Astrocyte (in vitro differentiated cells and primary cell): ENCODE measurements around the gene EED. TPM values are rescaled to one million over a fixed set of nuclear protein-coding genes. Genes with fewer than 3 reads are reported as not detected.

ENCODE experiments used
- DNase-seq: peaks from one replicate; pipeline ENCODE4 v3.0.0-alpha.2; 2010; ENCODE audit warnings: low read depth
- FAIRE-seq: peaks from 2 replicates; lab custom pipeline; 2011; peaks lifted over from hg19 to GRCh38; lab: Jason Lieb, UNC
- H2AFZ ChIP-seq: 2 replicates; pipeline ENCODE4 v1.6.0; 2012; ENCODE audit warnings: low read depth, low read length, inconsistent platforms
- H3K27ac ChIP-seq: 2 replicates; pipeline ENCODE4 v1.5.1; 2011; ENCODE audit warnings: low read depth, low read length, inconsistent platforms
- H3K27me3 ChIP-seq: 2 replicates; pipeline ENCODE4 v1.6.0; 2011; ENCODE audit warnings: low read length, inconsistent platforms; ENCODE audit not compliant: insufficient read depth
- H3K36me3 ChIP-seq: 2 replicates; pipeline ENCODE4 v1.5.1; 2011; ENCODE audit warnings: low read length, inconsistent platforms; ENCODE audit not compliant: insufficient read depth
- H3K4me1 ChIP-seq: 2 replicates; pipeline ENCODE4 v1.5.1; 2011; ENCODE audit warnings: low read length, inconsistent platforms; ENCODE audit not compliant: insufficient read depth
- H3K4me2 ChIP-seq: 2 replicates; pipeline ENCODE4 v1.6.0; 2012; ENCODE audit warnings: low read length, inconsistent platforms
- H3K4me3 ChIP-seq: 2 replicates; pipeline ENCODE4 v1.5.1; 2011; ENCODE audit warnings: low read depth, mild to moderate bottlenecking, low read length, inconsistent platforms; ENCODE audit not compliant: insufficient read depth
- H3K79me2 ChIP-seq: 2 replicates; pipeline ENCODE4 v1.6.0; 2012; ENCODE audit warnings: mild to moderate bottlenecking, low read length, inconsistent platforms; ENCODE audit not compliant: insufficient read depth
- H3K9ac ChIP-seq: 2 replicates; pipeline ENCODE4 v1.6.0; 2012; ENCODE audit warnings: mild to moderate bottlenecking, low read length, inconsistent platforms
- H3K9me3 ChIP-seq: 2 replicates; pipeline ENCODE4 v1.5.1; 2012; ENCODE audit warnings: low read depth, mild to moderate bottlenecking, low read length, inconsistent platforms; ENCODE audit not compliant: insufficient read depth
- H4K20me1 ChIP-seq: 2 replicates; pipeline ENCODE4 v1.6.0; 2012; ENCODE audit warnings: low read length, inconsistent platforms; ENCODE audit not compliant: insufficient read depth
- H3K27ac Mint-ChIP-seq: one replicate; pipeline ENCODE4 v1.8.0; 2021; ENCODE audit warnings: mild to moderate bottlenecking, mixed read lengths; ENCODE audit not compliant: unreplicated experiment
- H3K27me3 Mint-ChIP-seq: one replicate; pipeline ENCODE4 v1.8.0; 2021; ENCODE audit warnings: low read depth, mixed read lengths; ENCODE audit not compliant: unreplicated experiment
- H3K36me3 Mint-ChIP-seq: one replicate; pipeline ENCODE4 v1.8.0; 2021; ENCODE audit warnings: low read depth, mixed read lengths; ENCODE audit not compliant: unreplicated experiment
- H3K4me1 Mint-ChIP-seq: one replicate; pipeline ENCODE4 v1.8.0; 2021; ENCODE audit warnings: low read depth, mixed read lengths; ENCODE audit not compliant: unreplicated experiment
- H3K4me3 Mint-ChIP-seq: one replicate; pipeline ENCODE4 v1.8.0; 2021; ENCODE audit warnings: mild to moderate bottlenecking, moderate library complexity, mixed read lengths; ENCODE audit not compliant: unreplicated experiment
- H3K9me3 Mint-ChIP-seq: one replicate; pipeline ENCODE4 v1.8.0; 2021; ENCODE audit warnings: mild to moderate bottlenecking, mixed read lengths; ENCODE audit not compliant: unreplicated experiment
- EZH2 ChIP-seq: IDR thresholded peaks from 2 replicates; pipeline ENCODE4 v1.6.1; 2012; ENCODE audit warnings: mild to moderate bottlenecking, low read length, inconsistent platforms; ENCODE audit not compliant: insufficient read depth
- total RNA-seq: library from RNA; stranded (reverse); gene quantifications from 2 replicates; pipeline ENCODE4 v1.2.1, GENCODE V29; 2021
- TF ChIP-seq, protein P1 (sequence below): IDR thresholded peaks from 2 replicates; pipeline ENCODE4 v1.5.1; 2011; ENCODE audit warnings: low read depth, mild to moderate bottlenecking, inconsistent platforms, low read length, moderate library complexity; ENCODE audit not compliant: insufficient read depth

Gene EED
- total RNA-seq, 1 donor from 2014 or later, result 23.4 TPM

DNA sequence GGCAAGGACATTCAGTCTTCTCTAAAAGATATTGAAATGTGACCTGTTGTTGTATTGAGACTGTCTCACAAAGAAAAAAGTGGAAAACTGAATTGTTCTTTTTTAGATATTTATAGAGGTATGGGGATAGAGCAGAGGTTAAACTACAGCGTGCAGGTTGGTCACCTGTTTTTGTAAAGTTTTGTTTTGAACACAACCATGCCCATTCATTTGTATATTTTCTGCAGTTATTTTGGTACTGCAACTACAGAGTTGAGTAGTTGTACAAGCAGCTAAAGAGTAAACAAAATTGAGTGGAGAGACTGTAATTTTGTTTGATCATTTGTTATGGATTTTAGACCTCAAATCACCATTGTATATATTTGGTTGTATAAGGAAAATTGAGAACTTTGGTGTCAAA, 11.3 kb downstream of the EED start:
- H3K4me1 Mint-ChIP-seq, result no peaks in the 10 kb centered on the region

DNA sequence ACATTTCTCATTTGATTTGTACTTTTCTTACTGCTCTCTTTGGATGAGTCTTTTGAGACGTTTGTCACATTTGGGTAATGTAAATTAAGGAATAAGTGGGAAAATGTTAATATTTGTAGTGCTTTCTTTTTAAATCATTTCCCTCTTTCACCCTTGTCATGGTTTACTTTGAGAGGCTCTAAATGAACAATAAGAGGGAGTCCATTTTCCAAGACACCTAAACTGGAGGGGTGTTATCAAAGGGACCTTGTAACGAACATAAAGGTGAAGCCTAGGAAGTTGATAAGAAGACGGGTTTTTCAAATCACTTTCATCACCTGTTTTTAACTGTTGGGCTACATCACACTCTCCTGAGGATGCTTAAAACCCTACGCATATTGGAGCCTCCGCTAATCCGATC, 12.1 kb downstream of the EED start:
- Mint-ChIP-seq H3K36me3 (peaks cover 2% of the 10 kb centered on the region), H3K4me1 (no peaks in the 10 kb centered on the region), H3K27me3 (no peaks in the 10 kb centered on the region), H3K27ac (no peak overlapping the region), H3K4me3 (no peak overlapping the region), H3K9me3 (no peaks in the 10 kb centered on the region)
- FAIRE-seq (no peak), DNase-seq (no peak)
- no peak overlapping the region for H3K4me3 ChIP-seq
- no peak overlapping the region for H3K27ac ChIP-seq
- H3K9ac ChIP-seq, result no peak overlapping the region
- H3K36me3 ChIP-seq, result peaks cover 6% of the 10 kb centered on the region
- no peak overlapping the region for H3K4me2 ChIP-seq
- H3K4me1 ChIP-seq, result no peaks in the 10 kb centered on the region
- H3K9me3 ChIP-seq, result no peaks in the 10 kb centered on the region
- H4K20me1 ChIP-seq, result peaks cover 13% of the 10 kb centered on the region
- H3K79me2 ChIP-seq, result peaks cover 50% of the 10 kb centered on the region
- TF ChIP-seq EZH2, result no peak
- TF ChIP-seq, protein P1, sequence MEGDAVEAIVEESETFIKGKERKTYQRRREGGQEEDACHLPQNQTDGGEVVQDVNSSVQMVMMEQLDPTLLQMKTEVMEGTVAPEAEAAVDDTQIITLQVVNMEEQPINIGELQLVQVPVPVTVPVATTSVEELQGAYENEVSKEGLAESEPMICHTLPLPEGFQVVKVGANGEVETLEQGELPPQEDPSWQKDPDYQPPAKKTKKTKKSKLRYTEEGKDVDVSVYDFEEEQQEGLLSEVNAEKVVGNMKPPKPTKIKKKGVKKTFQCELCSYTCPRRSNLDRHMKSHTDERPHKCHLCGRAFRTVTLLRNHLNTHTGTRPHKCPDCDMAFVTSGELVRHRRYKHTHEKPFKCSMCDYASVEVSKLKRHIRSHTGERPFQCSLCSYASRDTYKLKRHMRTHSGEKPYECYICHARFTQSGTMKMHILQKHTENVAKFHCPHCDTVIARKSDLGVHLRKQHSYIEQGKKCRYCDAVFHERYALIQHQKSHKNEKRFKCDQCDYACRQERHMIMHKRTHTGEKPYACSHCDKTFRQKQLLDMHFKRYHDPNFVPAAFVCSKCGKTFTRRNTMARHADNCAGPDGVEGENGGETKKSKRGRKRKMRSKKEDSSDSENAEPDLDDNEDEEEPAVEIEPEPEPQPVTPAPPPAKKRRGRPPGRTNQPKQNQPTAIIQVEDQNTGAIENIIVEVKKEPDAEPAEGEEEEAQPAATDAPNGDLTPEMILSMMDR, result no peak
- H2AFZ ChIP-seq, result no peak overlapping the region
- no peaks in the 10 kb centered on the region for H3K27me3 ChIP-seq

More for the DNA sequence above, 11.3 kb downstream of the EED start:
- FAIRE-seq (no peak), DNase-seq (no peak)
- Histone ChIP-seq H2AFZ (no peak overlapping the region), H3K36me3 (peaks cover 6% of the 10 kb centered on the region), H3K79me2 (peaks cover 57% of the 10 kb centered on the region), H4K20me1 (peaks cover 13% of the 10 kb centered on the region), H3K9me3 (no peaks in the 10 kb centered on the region), H3K4me1 (no peaks in the 10 kb centered on the region), H3K4me2 (no peak overlapping the region), H3K27me3 (no peaks in the 10 kb centered on the region), H3K27ac (no peak overlapping the region), H3K9ac (no peak overlapping the region), H3K4me3 (no peak overlapping the region)
- TF ChIP-seq, protein P1, result no peak
- TF ChIP-seq EZH2, result no peak
- Mint-ChIP-seq H3K9me3 (no peaks in the 10 kb centered on the region), H3K4me3 (no peak overlapping the region), H3K27ac (no peak overlapping the region), H3K27me3 (no peaks in the 10 kb centered on the region), H3K36me3 (peaks cover under 1% of the 10 kb centered on the region)

DNA sequence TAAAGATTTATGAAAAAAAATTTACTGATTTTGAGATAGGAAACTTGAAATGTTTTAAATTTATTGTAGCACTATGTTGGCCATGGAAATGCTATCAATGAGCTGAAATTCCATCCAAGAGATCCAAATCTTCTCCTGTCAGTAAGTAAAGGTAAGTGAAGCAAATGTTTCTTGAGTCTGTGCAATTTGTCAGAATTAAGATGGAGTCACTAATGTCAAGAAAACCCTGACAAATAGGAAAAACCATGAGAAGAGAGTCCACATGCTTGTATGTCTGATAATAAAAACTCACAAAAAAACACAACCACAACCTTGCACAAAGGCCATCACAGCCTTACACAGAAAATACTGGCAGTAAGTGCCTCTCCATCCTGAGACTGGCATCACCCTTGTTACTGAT, 12.9 kb downstream of the EED start:
- Mint-ChIP-seq H3K36me3 (peaks cover 2% of the 10 kb centered on the region), H3K4me3 (no peak overlapping the region), H3K4me1 (no peaks in the 10 kb centered on the region), H3K9me3 (no peaks in the 10 kb centered on the region), H3K27ac (no peak overlapping the region), H3K27me3 (no peaks in the 10 kb centered on the region)
- Histone ChIP-seq H3K9me3 (no peaks in the 10 kb centered on the region), H3K4me1 (no peaks in the 10 kb centered on the region), H3K4me3 (no peak overlapping the region), H3K27ac (no peak overlapping the region), H3K9ac (no peak overlapping the region), H3K4me2 (no peak overlapping the region), H4K20me1 (peaks cover 12% of the 10 kb centered on the region), H3K36me3 (peaks cover 6% of the 10 kb centered on the region), H2AFZ (no peak overlapping the region), H3K27me3 (no peaks in the 10 kb centered on the region), H3K79me2 (peaks cover 42% of the 10 kb centered on the region)
- FAIRE-seq (no peak), DNase-seq (no peak)
- TF ChIP-seq EZH2, result no peak
- TF ChIP-seq, protein P1, result no peak
